Hindlimb muscle (tissue), 1 donor: ENCODE results near the gene FKBP14. TPM values are rescaled to one million over a fixed set of nuclear protein-coding genes. Genes with fewer than 3 reads are reported as not detected.

ENCODE experiments used
- polyA plus RNA-seq: library from polyadenylated mRNA; unstranded; fragments of 120-200 nt; gene quantifications from one replicate; pipeline ENCODE4 v1.2.1, GENCODE V29; 2013; ENCODE audit not compliant: insufficient read length

The FKBP14 gene
- polyA plus RNA-seq, 1 donor, result 17.9 TPM

Other genes starting within 250 kb of the FKBP14 start
- 28.4 TPM for gene WIPF3, start 220.2 kb downstream of the FKBP14 start, polyA plus RNA-seq
- 27.4 TPM for gene SCRN1, start 36.9 kb downstream of the FKBP14 start, polyA plus RNA-seq
- gene PLEKHA8, start 1.7 kb upstream of the FKBP14 start, polyA plus RNA-seq, result 11.4 TPM
- gene MTURN, start 108.3 kb upstream of the FKBP14 start, polyA plus RNA-seq, result 104 TPM